Measurements from ENCODE around the gene SFTPB. TPM values are rescaled to one million over a fixed set of nuclear protein-coding genes. Genes with fewer than 3 reads are reported as not detected.

The SFTPB gene
- total RNA-seq, 3 donors from 2014 or later: 1.3 to 2.2 TPM; not detected in 1

- Histone ChIP-seq H3K9me3 (no peaks in the 10 kb centered on the region), H3K4me3 (no peak overlapping the region), H3K4me1 (ENCODE audit: low read depth) (no peaks in the 10 kb centered on the region), H3K36me3 (ENCODE audit: low read depth) (peaks cover 7% of the 10 kb centered on the region)
- DNase-seq (no peak), ATAC-seq (no peak)
- no peak for TF ChIP-seq CTCF (IDR thresholded peaks at IDR 0.05)
- intact Hi-C loops (cut with DNase I, micrococcal nuclease): no loop called here
These were observed 18.5 kb downstream of the SFTPB start for GRCh38 chr2:85649201-85650190.

GRCh38 chr2:85648619-85649018 is 19.4 kb downstream of the SFTPB start:
- DNase-seq: peak in 1 of 3 donors; percentile 16
- peak; percentile 40 for ATAC-seq
- intact Hi-C loops (cut with DNase I, micrococcal nuclease): no loop called here
- TF ChIP-seq CTCF (IDR thresholded peaks at IDR 0.05): no peak
- Histone ChIP-seq H3K4me3 (no peak overlapping the region), H3K36me3 (ENCODE audit: low read depth) (peaks cover 12% of the 10 kb centered on the region), H3K9me3 (no peaks in the 10 kb centered on the region), H3K4me1 (ENCODE audit: low read depth) (no peaks in the 10 kb centered on the region)

GRCh38 chr2:85647823-85648526 is 20.0 kb downstream of the SFTPB start:
- DNase-seq (no peak), ATAC-seq (peak; percentile 29)
- H3K4me1 ChIP-seq (ENCODE audit: low read depth): no peaks in the 10 kb centered on the region
- TF ChIP-seq CTCF (IDR thresholded peaks at IDR 0.05): no peak
- no peaks in the 10 kb centered on the region for H3K9me3 ChIP-seq
- H3K4me3 ChIP-seq: no peak overlapping the region
- peaks cover 12% of the 10 kb centered on the region for H3K36me3 ChIP-seq (ENCODE audit: low read depth)
- intact Hi-C loops (cut with DNase I, micrococcal nuclease): no loop called here

GRCh38 chr2:85646166-85646565 is 21.8 kb downstream of the SFTPB start:
- Histone ChIP-seq H3K4me1 (ENCODE audit: low read depth) (no peaks in the 10 kb centered on the region), H3K4me3 (no peak overlapping the region), H3K9me3 (no peaks in the 10 kb centered on the region), H3K36me3 (ENCODE audit: low read depth) (peaks cover 12% of the 10 kb centered on the region)
- no peak for TF ChIP-seq CTCF (IDR thresholded peaks at IDR 0.05)
- ATAC-seq: no peak
- no peak for DNase-seq
- intact Hi-C loops (cut with DNase I, micrococcal nuclease): no loop called here

- ATAC-seq: no peak
- H3K4me1 ChIP-seq (ENCODE audit: low read depth): no peaks in the 10 kb centered on the region
- no peak overlapping the region for H3K4me3 ChIP-seq
- peaks cover 12% of the 10 kb centered on the region for H3K36me3 ChIP-seq (ENCODE audit: low read depth)
- intact Hi-C loops (cut with DNase I, micrococcal nuclease): no loop called here
- no peak for DNase-seq
- no peak for TF ChIP-seq CTCF (IDR thresholded peaks at IDR 0.05)
- H3K9me3 ChIP-seq: no peaks in the 10 kb centered on the region
These were observed 23.1 kb downstream of the SFTPB start for GRCh38 chr2:85644909-85645308.
